HEK293T (cell line): ENCODE data around the gene SMIM38.

ENCODE experiments used
- ARNT ChIP-seq: fragments of 450-650 bp; IDR thresholded peaks from 2 replicates; pipeline ENCODE4 v1.6.1; 2017; ENCODE audit warnings: mild to moderate bottlenecking
- BHLHE40 ChIP-seq: fragments of 450-650 bp; IDR thresholded peaks from 2 replicates; pipeline ENCODE4 v1.6.1; 2016; ENCODE audit warnings: mild to moderate bottlenecking, moderate library complexity, borderline replicate concordance
- ELF4 ChIP-seq: fragments of 450-650 bp; IDR thresholded peaks from 2 replicates; pipeline ENCODE4 v1.6.1; 2017; ENCODE audit warnings: antibody characterized with exemption
- FOXA1 ChIP-seq: fragments of 450-650 bp; IDR thresholded peaks from 2 replicates; pipeline ENCODE4 v1.6.1; 2016; ENCODE audit warnings: mild to moderate bottlenecking
- FOXM1 ChIP-seq: fragments of 450-650 bp; IDR thresholded peaks from 2 replicates; pipeline ENCODE4 v1.6.1; 2017; ENCODE audit warnings: mild to moderate bottlenecking, borderline replicate concordance
- HDGF ChIP-seq: fragments of 450-650 bp; IDR thresholded peaks from 2 replicates; pipeline ENCODE4 v1.6.1; 2017; ENCODE audit warnings: antibody characterized with exemption, borderline replicate concordance
- NFRKB ChIP-seq: fragments of 450-650 bp; IDR thresholded peaks from 2 replicates; pipeline ENCODE4 v1.6.1; 2016; ENCODE audit warnings: mild to moderate bottlenecking, moderate library complexity
- PKNOX1 ChIP-seq: fragments of 450-650 bp; IDR thresholded peaks from 2 replicates; pipeline ENCODE4 v1.6.1; 2016
- SP1 ChIP-seq: fragments of 450-650 bp; IDR thresholded peaks from 2 replicates; pipeline ENCODE4 v1.6.1; 2017
- SUZ12 ChIP-seq: fragments of 450-650 bp; IDR thresholded peaks from 2 replicates; pipeline ENCODE4 v1.6.1; 2016; ENCODE audit warnings: mild to moderate bottlenecking
- TARDBP ChIP-seq: fragments of 450-650 bp; IDR thresholded peaks from 2 replicates; pipeline ENCODE4 v1.6.1; 2016

GRCh38 chr11:69122630-69123431 is 32.9 kb upstream of the SMIM38 start:
- TF ChIP-seq BHLHE40 (no peak), HDGF (no peak), SP1 (no peak), TARDBP (no peak), ELF4 (no peak), ARNT (no peak), NFRKB (no peak), SUZ12 (no peak), FOXA1 (no peak), FOXM1 (no peak), PKNOX1 (no peak)
